Parathyroid adenoma (tissue), 2 donors: Measurements from ENCODE around the gene PLAAT2.
"Not testable (repeated sequence)": the region's sequence is repeated elsewhere in the genome, so short reads cannot be mapped to it uniquely, and the experiment has no call there.

Source experiments
- H2AFZ ChIP-seq: fragments of 300-600 bp; sonication (generic); one replicate; pipeline ENCODE4 v1.7.0; 2017; ENCODE audit warnings: antibody characterized with exemption, mild to moderate bottlenecking
- H3K27ac ChIP-seq: fragments of 300-600 bp; sonication (generic); one replicate; pipeline ENCODE4 v1.7.0; 2017
- H3K27me3 ChIP-seq: fragments of 300-600 bp; sonication (generic); one replicate; pipeline ENCODE4 v1.7.0; 2017; ENCODE audit warnings: low read length; ENCODE audit not compliant: control insufficient read depth, insufficient read depth
- H3K36me3 ChIP-seq: fragments of 300-600 bp; sonication (generic); one replicate; pipeline ENCODE4 v1.7.0; 2017; ENCODE audit warnings: low read length; ENCODE audit not compliant: control insufficient read depth, insufficient read depth
- H3K4me1 ChIP-seq: fragments of 300-600 bp; sonication (generic); one replicate; pipeline ENCODE4 v1.7.0; 2017; ENCODE audit warnings: control low read depth
- H3K4me2 ChIP-seq: fragments of 300-600 bp; sonication (generic); one replicate; pipeline ENCODE4 v1.7.0; 2017; ENCODE audit warnings: low read length
- H3K4me3 ChIP-seq: fragments of 300-600 bp; sonication (generic); one replicate; pipeline ENCODE4 v1.7.0; 2017; ENCODE audit warnings: low read depth, low read length
- H3K79me2 ChIP-seq: fragments of 300-600 bp; sonication (generic); one replicate; pipeline ENCODE4 v1.7.0; 2017; ENCODE audit warnings: control low read depth
- H3K9ac ChIP-seq: fragments of 300-600 bp; sonication (generic); one replicate; pipeline ENCODE4 v1.7.0; 2017; ENCODE audit warnings: mild to moderate bottlenecking
- H3K9me3 ChIP-seq: fragments of 300-600 bp; sonication (generic); one replicate; pipeline ENCODE4 v1.7.0; 2017; ENCODE audit warnings: low read length; ENCODE audit not compliant: control insufficient read depth
- CTCF ChIP-seq: fragments of 300-600 bp; sonication (generic); IDR thresholded peaks from one replicate; pipeline ENCODE4 v1.7.0; 2017; ENCODE audit warnings: antibody characterized with exemption, mild to moderate bottlenecking
- donor health status: primary hyperparathyroidism.

Gene PLAAT2

DNA sequence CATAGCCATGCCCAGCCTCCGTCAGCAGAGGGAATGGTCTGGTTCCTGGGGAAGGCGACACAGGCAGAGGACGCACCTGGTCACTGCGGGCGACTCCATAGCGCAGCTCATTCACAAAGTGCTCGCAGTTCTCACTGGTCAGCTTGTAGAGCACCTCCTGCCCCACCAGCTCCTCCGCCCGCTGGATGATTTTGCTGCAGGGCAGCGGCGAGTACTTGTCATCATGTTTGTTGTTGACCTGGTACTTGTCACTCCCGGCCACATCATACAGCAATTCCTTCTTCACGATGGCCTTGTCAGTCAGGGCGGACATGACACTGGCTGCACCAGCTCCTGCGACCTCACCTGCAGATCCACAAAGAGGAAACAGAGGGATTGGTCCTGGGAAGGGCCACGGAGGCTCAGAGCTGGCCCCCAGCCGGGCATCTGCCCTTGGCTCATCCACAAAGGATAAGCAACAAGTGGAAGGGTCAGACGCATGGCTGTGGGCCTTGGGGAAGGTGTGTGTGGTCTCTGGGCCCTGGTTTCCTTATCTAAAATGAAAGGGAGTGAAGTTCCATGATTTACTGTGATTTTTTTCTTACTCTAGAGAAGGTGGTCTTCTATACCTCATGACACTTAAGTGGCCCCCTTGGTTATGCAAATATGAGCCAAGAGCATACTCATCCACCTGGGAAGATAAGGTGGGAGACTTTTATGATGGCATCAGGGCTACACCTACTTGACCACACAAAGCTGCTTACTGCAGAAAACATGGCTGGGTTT, 27.0 kb upstream of the PLAAT2 start:
- H3K79me2 ChIP-seq = no peaks in the 10 kb centered on the region
- no peak overlapping the region for H3K9ac ChIP-seq
- H3K27me3 ChIP-seq = no peaks in the 10 kb centered on the region
- no peak overlapping the region for H3K27ac ChIP-seq
- no peak overlapping the region for H2AFZ ChIP-seq
- H3K36me3 ChIP-seq = no peaks in the 10 kb centered on the region
- no peak overlapping the region for H3K4me2 ChIP-seq
- TF ChIP-seq CTCF = no peak
- H3K4me3 ChIP-seq = no peak overlapping the region
- no peaks in the 10 kb centered on the region for H3K4me1 ChIP-seq
- no peaks in the 10 kb centered on the region for H3K9me3 ChIP-seq

GRCh38 chr11:63589000-63589399, 25.8 kb upstream of the PLAAT2 start:
- H3K79me2 ChIP-seq = no peaks in the 10 kb centered on the region
- no peak overlapping the region for H3K4me3 ChIP-seq
- no peaks in the 10 kb centered on the region for H3K4me1 ChIP-seq
- no peak overlapping the region for H3K4me2 ChIP-seq
- no peaks in the 10 kb centered on the region for H3K27me3 ChIP-seq
- H3K9me3 ChIP-seq = no peaks in the 10 kb centered on the region
- no peak overlapping the region for H2AFZ ChIP-seq
- H3K36me3 ChIP-seq = no peaks in the 10 kb centered on the region
- H3K27ac ChIP-seq = no peak overlapping the region
- H3K9ac ChIP-seq = no peak overlapping the region
- no peak for TF ChIP-seq CTCF

DNA sequence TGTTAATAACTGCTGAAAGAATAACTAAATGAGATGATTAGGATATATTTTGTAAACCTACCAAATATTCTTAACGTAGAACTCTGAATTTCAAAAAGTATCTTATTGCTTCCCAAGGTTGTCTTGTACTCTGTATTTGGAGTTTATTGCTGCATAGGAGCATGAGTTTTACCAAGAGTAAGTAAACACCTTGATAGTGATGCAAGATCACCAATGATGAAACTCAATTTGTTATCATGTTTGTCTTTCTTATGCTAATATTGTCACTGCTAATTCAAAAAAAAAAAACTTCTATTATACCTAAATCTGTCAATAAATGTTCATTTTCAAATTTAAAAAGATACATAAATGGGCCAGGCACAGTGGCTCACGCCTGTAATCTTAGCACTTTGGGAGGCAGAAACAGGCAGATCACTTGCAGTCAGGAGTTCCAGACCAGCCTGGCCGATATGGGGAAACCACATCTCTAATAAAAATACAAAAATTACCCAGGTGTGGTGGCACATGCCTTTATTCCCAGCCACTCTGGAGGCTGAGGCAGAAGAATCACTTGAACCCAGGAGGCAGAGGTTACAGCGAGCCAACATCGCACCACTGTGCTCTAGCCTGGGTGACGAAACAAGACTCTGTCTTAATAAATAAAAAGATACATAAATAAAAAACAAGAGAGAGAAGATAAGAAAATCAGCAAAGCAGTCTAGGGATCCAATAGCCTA, 23.4 kb upstream of the PLAAT2 start:
- TF ChIP-seq CTCF = no peak
- Histone ChIP-seq H3K4me2 (no peak overlapping the region), H3K27ac (no peak overlapping the region), H3K9ac (no peak overlapping the region), H3K4me1 (no peaks in the 10 kb centered on the region), H2AFZ (no peak overlapping the region), H3K4me3 (no peak overlapping the region), H3K27me3 (no peaks in the 10 kb centered on the region), H3K79me2 (no peaks in the 10 kb centered on the region), H3K9me3 (no peaks in the 10 kb centered on the region), H3K36me3 (no peaks in the 10 kb centered on the region)

- Histone ChIP-seq H3K9ac (no peak overlapping the region), H3K27ac (no peak overlapping the region), H3K4me3 (no peak overlapping the region), H3K9me3 (no peaks in the 10 kb centered on the region), H3K27me3 (no peaks in the 10 kb centered on the region), H3K79me2 (no peaks in the 10 kb centered on the region), H2AFZ (no peak overlapping the region), H3K4me1 (no peaks in the 10 kb centered on the region), H3K4me2 (no peak overlapping the region), H3K36me3 (no peaks in the 10 kb centered on the region)
- no peak for TF ChIP-seq CTCF
These were observed 20.1 kb upstream of the PLAAT2 start for GRCh38 chr11:63583357-63583677.

DNA sequence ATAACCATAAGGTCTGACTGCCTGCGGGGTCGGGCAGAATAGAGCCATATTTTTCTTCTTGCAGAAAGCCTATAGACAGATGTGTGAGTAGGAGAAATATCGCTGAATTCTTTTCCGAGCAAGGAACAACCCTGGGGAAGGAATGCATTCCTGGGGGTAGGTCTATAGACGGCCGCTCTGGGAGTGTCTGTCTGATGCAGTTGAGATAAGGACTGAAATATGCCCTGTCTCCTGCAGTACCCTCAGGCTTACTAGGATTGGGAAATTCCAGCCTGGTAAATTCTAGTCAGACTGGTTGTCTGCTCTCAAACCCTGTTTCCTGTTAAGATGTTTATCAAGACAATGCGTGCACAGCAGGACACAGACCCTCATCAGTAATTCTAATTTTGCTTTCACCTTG, 18.0 kb upstream of the PLAAT2 start:
- not testable (repeated sequence) for H3K4me2 ChIP-seq, H2AFZ ChIP-seq, H3K4me3 ChIP-seq, H3K9me3 ChIP-seq, H3K9ac ChIP-seq, H3K27ac ChIP-seq, H3K36me3 ChIP-seq, H3K27me3 ChIP-seq, H3K79me2 ChIP-seq, H3K4me1 ChIP-seq

GRCh38 chr11:63578882-63579281, 15.7 kb upstream of the PLAAT2 start:
- not testable (repeated sequence) for H3K9ac ChIP-seq, H3K4me3 ChIP-seq, H3K79me2 ChIP-seq, H2AFZ ChIP-seq, H3K4me2 ChIP-seq, H3K36me3 ChIP-seq, H3K27me3 ChIP-seq, H3K4me1 ChIP-seq, H3K9me3 ChIP-seq, H3K27ac ChIP-seq
